Neutrophil (primary cell): ENCODE data around the gene MEIS3.

ENCODE experiments used
- H3K27ac ChIP-seq: fragments of 200-600 bp; sonication (generic); 2 replicates; pipeline ENCODE4 v1.5.1; 2016; ENCODE audit warnings: mild to moderate bottlenecking, moderate library complexity
- H3K27me3 ChIP-seq: fragments of 200-600 bp; sonication (generic); 2 replicates; pipeline ENCODE4 v1.6.0; 2016; ENCODE audit warnings: mild to moderate bottlenecking
- H3K36me3 ChIP-seq: fragments of 200-600 bp; sonication (generic); 2 replicates; pipeline ENCODE4 v1.5.1; 2017
- H3K4me1 ChIP-seq, 2 experiments: fragments of 200-600 bp in 1 of 2; sonication (generic) in 1 of 2; 1 replicate in 1 of 2; 2 replicates in 1 of 2; pipeline versions ENCODE4 v1.5.1 to v1.6.1; 2013 to 2016; ENCODE audit warnings: low read depth in 1 of 2, low read length in 1 of 2, mild to moderate bottlenecking in 1 of 2, moderate library complexity in 1 of 2; ENCODE audit not compliant: control insufficient read depth in 1 of 2, insufficient read depth in 1 of 2
- H3K4me3 ChIP-seq, 2 experiments: fragments of 200-600 bp in 1 of 2; sonication (generic) in 1 of 2; 1 replicate in 1 of 2; 2 replicates in 1 of 2; pipeline ENCODE4 v1.5.1; 2013 to 2016; ENCODE audit warnings: low read depth in 1 of 2, low read length in 1 of 2, mild to moderate bottlenecking in 1 of 2, moderate library complexity in 1 of 2
- H3K9me3 ChIP-seq: fragments of 200-600 bp; sonication (generic); 2 replicates; pipeline ENCODE4 v1.5.1; 2016
- TF ChIP-seq, protein P1 (sequence below): fragments of 200-600 bp; sonication (generic); IDR thresholded peaks from 2 replicates; pipeline ENCODE4 v1.5.1; 2016; ENCODE audit warnings: antibody characterized with exemption

The MEIS3 gene

DNA sequence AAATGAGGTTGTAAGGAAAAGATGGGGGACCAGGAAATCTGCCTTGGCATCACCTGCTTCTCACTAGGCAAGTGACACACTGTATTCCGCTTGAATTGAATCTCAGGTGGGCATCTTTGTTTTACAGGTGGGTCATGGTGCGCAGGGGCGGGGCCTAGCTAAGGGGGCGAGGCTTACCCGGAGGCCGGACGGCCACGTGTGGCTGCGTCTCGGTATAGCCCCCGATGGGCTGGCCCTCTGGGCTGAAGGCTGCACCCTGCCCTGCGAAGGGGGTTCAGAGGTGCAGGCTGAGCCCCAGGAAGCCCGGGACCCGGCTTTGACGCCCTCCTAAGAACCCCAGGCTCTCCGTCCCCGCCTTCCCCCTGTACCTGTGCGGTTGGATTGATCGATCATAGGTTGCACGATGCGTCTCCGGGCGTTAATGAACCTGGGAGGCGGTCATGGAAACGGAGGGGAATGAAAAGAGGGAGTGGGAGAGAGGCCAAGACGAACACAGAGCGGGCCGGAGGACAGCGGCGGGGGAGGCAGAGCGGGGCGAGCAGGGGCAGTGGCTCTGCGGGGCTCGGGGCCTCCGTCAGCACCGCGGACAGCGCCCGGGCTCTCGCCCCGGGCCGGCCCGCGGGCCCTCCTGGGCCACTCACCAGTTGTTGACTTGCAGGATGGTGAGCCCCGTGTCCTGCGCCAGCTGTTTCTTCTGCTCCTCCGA, 12.5 kb downstream of the MEIS3 start:
- Histone ChIP-seq H3K27ac (no peak overlapping the region), H3K9me3 (no peaks in the 10 kb centered on the region), H3K4me1 (no peaks in the 10 kb centered on the region), H3K4me3 (no peak overlapping the region), H3K27me3 (peaks cover 93% of the 10 kb centered on the region), H3K36me3 (no peaks in the 10 kb centered on the region)
- TF ChIP-seq, protein P1, sequence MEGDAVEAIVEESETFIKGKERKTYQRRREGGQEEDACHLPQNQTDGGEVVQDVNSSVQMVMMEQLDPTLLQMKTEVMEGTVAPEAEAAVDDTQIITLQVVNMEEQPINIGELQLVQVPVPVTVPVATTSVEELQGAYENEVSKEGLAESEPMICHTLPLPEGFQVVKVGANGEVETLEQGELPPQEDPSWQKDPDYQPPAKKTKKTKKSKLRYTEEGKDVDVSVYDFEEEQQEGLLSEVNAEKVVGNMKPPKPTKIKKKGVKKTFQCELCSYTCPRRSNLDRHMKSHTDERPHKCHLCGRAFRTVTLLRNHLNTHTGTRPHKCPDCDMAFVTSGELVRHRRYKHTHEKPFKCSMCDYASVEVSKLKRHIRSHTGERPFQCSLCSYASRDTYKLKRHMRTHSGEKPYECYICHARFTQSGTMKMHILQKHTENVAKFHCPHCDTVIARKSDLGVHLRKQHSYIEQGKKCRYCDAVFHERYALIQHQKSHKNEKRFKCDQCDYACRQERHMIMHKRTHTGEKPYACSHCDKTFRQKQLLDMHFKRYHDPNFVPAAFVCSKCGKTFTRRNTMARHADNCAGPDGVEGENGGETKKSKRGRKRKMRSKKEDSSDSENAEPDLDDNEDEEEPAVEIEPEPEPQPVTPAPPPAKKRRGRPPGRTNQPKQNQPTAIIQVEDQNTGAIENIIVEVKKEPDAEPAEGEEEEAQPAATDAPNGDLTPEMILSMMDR, result no peak

DNA sequence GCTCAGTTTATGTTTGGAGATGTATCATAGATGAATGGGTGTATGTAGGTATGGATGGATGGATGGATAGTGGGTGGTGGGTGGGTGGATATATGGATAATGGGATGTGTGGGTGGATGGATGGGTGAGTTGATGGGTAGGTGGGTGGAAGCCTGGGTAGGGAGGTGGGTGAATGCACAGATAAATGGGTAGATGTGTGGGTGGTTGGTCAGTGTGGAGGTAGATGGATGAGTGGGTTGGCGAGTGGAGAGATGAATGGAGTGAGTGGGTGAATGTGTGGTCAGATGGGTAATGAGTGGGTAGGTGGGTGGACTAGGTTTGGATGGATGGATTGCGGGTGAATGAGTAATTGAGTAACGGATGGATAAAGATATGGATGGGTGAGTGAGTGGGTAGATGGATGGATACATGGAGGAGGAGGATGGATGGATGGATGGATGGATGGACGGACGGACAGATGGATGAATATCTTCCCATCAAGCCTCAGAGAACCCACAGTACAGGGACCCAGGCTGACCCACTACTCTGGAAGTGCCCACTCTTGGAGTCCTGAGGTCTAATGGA, 13.4 kb downstream of the MEIS3 start:
- Histone ChIP-seq H3K4me1 (no peaks in the 10 kb centered on the region), H3K27me3 (peaks cover 95% of the 10 kb centered on the region), H3K9me3 (no peaks in the 10 kb centered on the region), H3K36me3 (no peaks in the 10 kb centered on the region), H3K27ac (no peak overlapping the region), H3K4me3 (no peak overlapping the region)
- TF ChIP-seq, protein P1, result no peak

DNA sequence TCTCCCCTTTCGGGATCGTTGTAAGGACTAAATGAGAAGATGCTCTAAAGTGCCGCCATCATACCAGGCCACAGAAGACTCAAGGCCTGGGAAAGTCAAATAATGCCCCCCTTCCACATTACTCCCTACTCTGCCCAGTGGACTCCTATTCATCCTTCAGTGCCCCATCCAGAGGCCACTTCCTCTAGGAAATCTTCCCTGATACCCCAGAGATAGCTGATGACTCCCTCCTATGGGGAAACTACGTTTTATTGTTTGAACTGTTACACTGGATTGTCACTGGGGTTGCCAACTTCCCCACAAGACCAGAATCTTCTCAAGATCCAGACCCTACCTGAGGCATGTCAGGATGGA, 14.2 kb downstream of the MEIS3 start:
- H3K36me3 ChIP-seq, result no peaks in the 10 kb centered on the region
- no peak overlapping the region for H3K4me3 ChIP-seq
- H3K27me3 ChIP-seq, result peaks cover 97% of the 10 kb centered on the region
- no peaks in the 10 kb centered on the region for H3K9me3 ChIP-seq
- H3K27ac ChIP-seq, result no peak overlapping the region
- TF ChIP-seq, protein P1, result no peak
- no peaks in the 10 kb centered on the region for H3K4me1 ChIP-seq

DNA sequence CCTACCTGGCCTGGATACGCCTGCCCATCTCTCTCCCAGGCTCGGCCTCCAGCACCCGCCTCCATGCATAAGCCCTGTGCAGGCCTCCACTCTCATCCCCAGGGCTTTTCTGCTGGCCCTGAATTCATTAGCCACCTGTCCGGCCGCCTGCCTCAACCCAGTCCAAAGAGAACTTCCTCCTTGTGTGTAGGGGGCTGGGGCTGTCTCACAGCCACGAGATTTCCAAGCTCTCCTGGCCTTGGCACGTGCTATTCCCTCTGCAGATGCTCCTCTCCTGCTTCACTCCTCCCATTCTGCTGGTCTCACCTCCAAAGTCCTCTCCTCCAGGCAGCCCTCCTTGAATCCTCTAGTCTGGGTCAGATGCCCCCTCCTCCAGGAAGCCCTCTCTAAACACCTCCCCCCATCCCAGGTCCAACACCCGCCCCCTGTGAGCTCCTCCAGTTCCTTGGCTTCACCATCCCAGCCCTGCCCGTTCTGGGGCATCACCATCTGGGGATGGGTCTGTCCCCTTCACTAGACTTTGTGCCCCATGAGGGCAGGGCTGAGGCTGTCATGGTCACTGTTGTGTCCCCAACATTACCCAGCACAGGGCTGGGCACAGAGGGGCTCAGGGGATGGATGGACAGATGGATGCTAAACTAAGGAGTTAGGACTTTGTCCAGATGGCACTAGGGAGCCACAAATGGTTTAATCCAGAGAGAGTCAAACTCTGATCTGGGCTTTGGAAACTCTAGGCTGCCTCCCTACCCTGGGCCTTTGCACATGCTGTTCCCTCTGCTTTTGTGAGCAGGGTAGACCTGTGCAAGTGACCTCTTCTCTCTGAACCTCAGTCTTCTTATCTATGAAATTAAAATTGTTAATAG, 14.8 kb downstream of the MEIS3 start:
- H3K9me3 ChIP-seq, result no peaks in the 10 kb centered on the region
- H3K27ac ChIP-seq, result no peak overlapping the region
- no peaks in the 10 kb centered on the region for H3K4me1 ChIP-seq
- peaks cover 97% of the 10 kb centered on the region for H3K27me3 ChIP-seq
- no peak overlapping the region for H3K4me3 ChIP-seq
- H3K36me3 ChIP-seq, result no peaks in the 10 kb centered on the region
- TF ChIP-seq, protein P1, result no peak

DNA sequence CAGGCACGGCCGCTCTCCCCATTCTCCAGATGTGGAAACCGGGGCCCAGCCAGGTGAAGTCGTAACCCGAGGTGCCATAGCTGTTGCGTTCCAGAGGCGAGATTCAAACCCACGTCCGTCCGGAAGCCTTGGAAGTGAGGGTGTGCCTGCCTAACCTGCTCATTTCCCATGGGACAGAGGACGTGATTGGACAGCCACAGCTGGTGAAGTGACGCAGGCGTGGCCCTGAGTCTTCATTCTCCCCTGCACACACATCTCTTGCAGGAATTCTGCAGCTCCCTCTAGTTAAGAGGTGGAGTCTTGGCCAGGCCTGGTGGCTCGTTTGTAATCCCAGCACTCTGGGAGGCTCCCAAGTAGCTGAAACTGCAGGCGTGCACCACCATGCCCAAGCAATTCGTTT, 16.8 kb downstream of the MEIS3 start:
- H3K9me3 ChIP-seq, result no peaks in the 10 kb centered on the region
- H3K27ac ChIP-seq, result no peak overlapping the region
- no peaks in the 10 kb centered on the region for H3K36me3 ChIP-seq
- H3K4me1 ChIP-seq, result no peaks in the 10 kb centered on the region
- H3K4me3 ChIP-seq, result no peak overlapping the region
- H3K27me3 ChIP-seq, result peaks cover 96% of the 10 kb centered on the region
- TF ChIP-seq, protein P1, result no peak
